Amniotic epithelial cell (primary cell): ENCODE data around the gene PFKL.
"Not testable (repeated sequence)": the region's sequence is repeated elsewhere in the genome, so short reads cannot be mapped to it uniquely, and the experiment has no call there.

Source experiments
- DNase-seq: peaks from one replicate; pipeline ENCODE4 v3.0.0-alpha.2; 2010; ENCODE audit warnings: low read depth

PFKL gene

GRCh38 chr21:44327603-44327974, 27.7 kb downstream of the PFKL start:
- DNase-seq = no peak

- no peak for DNase-seq
Measured at GRCh38 chr21:44328242-44328895, 28.5 kb downstream of the PFKL start.

- DNase-seq = no peak
Measured at GRCh38 chr21:44329086-44329889, 29.4 kb downstream of the PFKL start.

GRCh38 chr21:44329971-44330681, 30.3 kb downstream of the PFKL start:
- no peak for DNase-seq

- no peak for DNase-seq
Measured at GRCh38 chr21:44330698-44331097, 30.8 kb downstream of the PFKL start.

- no peak for DNase-seq
Measured at GRCh38 chr21:44331209-44331608, 31.4 kb downstream of the PFKL start.

- peak; percentile 56 for DNase-seq
Measured at GRCh38 chr21:44331650-44332307, 31.9 kb downstream of the PFKL start.

- no peak for DNase-seq
Measured at GRCh38 chr21:44332383-44332782, 32.5 kb downstream of the PFKL start.

GRCh38 chr21:44332965-44333364, 33.1 kb downstream of the PFKL start:
- no peak for DNase-seq

GRCh38 chr21:44333509-44334328, 33.9 kb downstream of the PFKL start:
- DNase-seq = no peak

GRCh38 chr21:44334329-44335030, 34.6 kb downstream of the PFKL start:
- no peak for DNase-seq

- no peak for DNase-seq
Measured at GRCh38 chr21:44335266-44336059, 35.6 kb downstream of the PFKL start.

- DNase-seq = no peak
Measured at GRCh38 chr21:44337449-44337848, 37.6 kb downstream of the PFKL start.

- peak; percentile 29 for DNase-seq
Measured at GRCh38 chr21:44337941-44338895, 38.4 kb downstream of the PFKL start.

GRCh38 chr21:44338971-44339910, 39.4 kb downstream of the PFKL start, which contains the start of gene CFAP410:
Gene CFAP410, minus strand, starts transcription at chr21:44339390. Its CDS starts 196 bp downstream, at chr21:44339194.
- DNase-seq = peak; percentile 91

- not testable (repeated sequence) for DNase-seq
Measured at GRCh38 chr21:44341726-44342458, 42.0 kb downstream of the PFKL start.

GRCh38 chr21:44342981-44343380, 43.1 kb downstream of the PFKL start:
- not testable (repeated sequence) for DNase-seq
